ENCODE measurements around the gene C9orf153. TPM values are rescaled to one million over a fixed set of nuclear protein-coding genes. Genes with fewer than 3 reads are reported as not detected.

Gene C9orf153
- total RNA-seq, 2 donors from 2014 or later = 0.37 to 0.51 TPM

GRCh38 chr9:86280580-86280979 lies 21.1 kb upstream of the C9orf153 start:
- Mint-ChIP-seq H3K9me3 (no peaks in the 10 kb centered on the region), H3K4me1 (peaks cover 28% of the 10 kb centered on the region), H3K4me3 (peak overlapping the region; percentile 89), H3K27me3 (ENCODE audit: insufficient read depth) (peaks cover 8% of the 10 kb centered on the region), H3K36me3 (ENCODE audit: low read depth) (peaks cover 3% of the 10 kb centered on the region), H3K27ac (no peak overlapping the region)
- peaks cover 13% of the 10 kb centered on the region for H3K4me1 ChIP-seq (ENCODE audit: control insufficient read depth, insufficient read depth, low read length)
- 93 to 94% methylated on average over 5 to 7 of the region's 7 CpGs for WGBS, 2 experiments (ENCODE audit: insufficient coverage in 1 of 2, insufficient read length in 1 of 2)
- no peaks in the 10 kb centered on the region for H3K27me3 ChIP-seq (ENCODE audit: control insufficient read depth, insufficient read depth, low read length, poor library complexity, severe bottlenecking)
- no peaks in the 10 kb centered on the region for H3K9me3 ChIP-seq (ENCODE audit: control insufficient read depth, low read length)
- peaks cover 6% of the 10 kb centered on the region for H3K36me3 ChIP-seq (ENCODE audit: control insufficient read depth, insufficient read depth, low read length)
- no peak for TF ChIP-seq CTCF (conservative IDR thresholded peaks at IDR 0.05)
- peak overlapping the region; percentile 93 for H3K4me3 ChIP-seq (ENCODE audit: low read length)
- no peak overlapping the region for H3K9ac ChIP-seq (ENCODE audit: extremely low read depth, low read length, poor library complexity, severe bottlenecking)
- DNase-seq = no peak
- no peak overlapping the region for H3K27ac ChIP-seq (ENCODE audit: low read depth, low read length)

- H3K4me3 Mint-ChIP-seq = peak overlapping the region; percentile 89
- peaks cover 13% of the 10 kb centered on the region for H3K4me1 ChIP-seq (ENCODE audit: control insufficient read depth, insufficient read depth, low read length)
- peak overlapping the region; percentile 6 for H3K4me3 ChIP-seq (ENCODE audit: low read length)
- H3K27me3 ChIP-seq (ENCODE audit: control insufficient read depth, insufficient read depth, low read length, poor library complexity, severe bottlenecking) = no peaks in the 10 kb centered on the region
- TF ChIP-seq CTCF (conservative IDR thresholded peaks at IDR 0.05) = no peak
- 93 to 98% methylated on average over 1 to 3 of the region's 3 CpGs for WGBS, 2 experiments (ENCODE audit: insufficient coverage in 1 of 2, insufficient read length in 1 of 2)
- H3K36me3 ChIP-seq (ENCODE audit: control insufficient read depth, insufficient read depth, low read length) = peaks cover 6% of the 10 kb centered on the region
- no peak for DNase-seq
- H3K9me3 ChIP-seq (ENCODE audit: control insufficient read depth, low read length) = no peaks in the 10 kb centered on the region
- peaks cover 8% of the 10 kb centered on the region for H3K27me3 Mint-ChIP-seq (ENCODE audit: insufficient read depth)
- H3K9me3 Mint-ChIP-seq = no peaks in the 10 kb centered on the region
- peaks cover 28% of the 10 kb centered on the region for H3K4me1 Mint-ChIP-seq
- H3K9ac ChIP-seq (ENCODE audit: extremely low read depth, low read length, poor library complexity, severe bottlenecking) = no peak overlapping the region
- H3K27ac Mint-ChIP-seq = no peak overlapping the region
- H3K36me3 Mint-ChIP-seq (ENCODE audit: low read depth) = peaks cover 3% of the 10 kb centered on the region
- no peak overlapping the region for H3K27ac ChIP-seq (ENCODE audit: low read depth, low read length)
These were observed 20.4 kb upstream of the C9orf153 start for GRCh38 chr9:86279839-86280238.

DNA sequence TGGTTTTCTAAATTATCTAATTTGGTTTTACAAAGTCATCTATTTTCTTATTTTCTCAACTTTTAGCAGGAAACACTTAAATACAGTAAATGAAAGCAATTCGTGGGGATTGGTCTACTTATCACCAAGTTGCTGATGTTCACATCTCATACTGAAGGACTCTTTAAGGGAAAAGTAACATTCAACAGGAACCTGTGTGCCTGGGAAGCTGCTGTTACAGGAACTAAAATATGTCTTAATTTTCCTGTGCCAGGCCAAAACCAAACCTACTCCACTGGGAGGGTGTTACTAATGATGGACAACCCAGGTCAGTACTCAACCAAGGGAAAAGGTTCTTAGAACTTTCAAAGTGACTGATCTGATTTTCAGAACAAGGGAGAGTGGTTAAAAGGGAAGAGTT lies 17.6 kb upstream of the C9orf153 start:
- H3K9me3 Mint-ChIP-seq = no peaks in the 10 kb centered on the region
- peaks cover 26% of the 10 kb centered on the region for H3K4me1 Mint-ChIP-seq
- Histone ChIP-seq H3K4me3 (ENCODE audit: low read length) (no peak overlapping the region), H3K27me3 (ENCODE audit: control insufficient read depth, insufficient read depth, low read length, poor library complexity, severe bottlenecking) (no peaks in the 10 kb centered on the region), H3K4me1 (ENCODE audit: control insufficient read depth, insufficient read depth, low read length) (peaks cover 9% of the 10 kb centered on the region), H3K9me3 (ENCODE audit: control insufficient read depth, low read length) (no peaks in the 10 kb centered on the region), H3K36me3 (ENCODE audit: control insufficient read depth, insufficient read depth, low read length) (peaks cover 23% of the 10 kb centered on the region), H3K9ac (ENCODE audit: extremely low read depth, low read length, poor library complexity, severe bottlenecking) (no peak overlapping the region), H3K27ac (ENCODE audit: low read depth, low read length) (no peak overlapping the region)
- H3K27me3 Mint-ChIP-seq (ENCODE audit: insufficient read depth) = no peaks in the 10 kb centered on the region
- whole genome bisulfite sequencing, 2 experiments (ENCODE audit: insufficient coverage in 1 of 2, insufficient read length in 1 of 2) = 86 to 100% methylated on average over 1 of the region's 1 CpG
- no peak overlapping the region for H3K27ac Mint-ChIP-seq
- H3K4me3 Mint-ChIP-seq = no peak overlapping the region
- no peak for DNase-seq
- TF ChIP-seq CTCF (conservative IDR thresholded peaks at IDR 0.05) = no peak
- peaks cover 17% of the 10 kb centered on the region for H3K36me3 Mint-ChIP-seq (ENCODE audit: low read depth)

All from endodermal cell (in vitro differentiated cells).